Iris pigment epithelial cell (primary cell): ENCODE results near the gene SLC39A3.

ENCODE experiments used
- DNase-seq: peaks from one replicate; pipeline ENCODE4 v3.0.0-alpha.2; 2011; ENCODE audit warnings: low read depth

The SLC39A3 gene

GRCh38 chr19:2768365-2769132 is 28.7 kb upstream of the SLC39A3 start:
- no peak for DNase-seq

- DNase-seq: no peak
These were observed 27.9 kb upstream of the SLC39A3 start for GRCh38 chr19:2767688-2768087.

- no peak for DNase-seq
These were observed 27.0 kb upstream of the SLC39A3 start for GRCh38 chr19:2766594-2767372.

- DNase-seq: no peak
These were observed 25.6 kb upstream of the SLC39A3 start for GRCh38 chr19:2765376-2765775.

- no peak for DNase-seq
These were observed 25.1 kb upstream of the SLC39A3 start for GRCh38 chr19:2764945-2765344.

- no peak for DNase-seq
These were observed 23.9 kb upstream of the SLC39A3 start for GRCh38 chr19:2763687-2764086.

GRCh38 chr19:2762783-2763496 is 23.1 kb upstream of the SLC39A3 start:
- DNase-seq: no peak

GRCh38 chr19:2761876-2762782 is 22.3 kb upstream of the SLC39A3 start:
- no peak for DNase-seq

- DNase-seq: no peak
These were observed 21.5 kb upstream of the SLC39A3 start for GRCh38 chr19:2761309-2761677.

- no peak for DNase-seq
These were observed 20.1 kb upstream of the SLC39A3 start for GRCh38 chr19:2759965-2760364.

GRCh38 chr19:2759362-2759761 is 19.5 kb upstream of the SLC39A3 start:
- DNase-seq: no peak

- DNase-seq: no peak
These were observed 18.9 kb upstream of the SLC39A3 start for GRCh38 chr19:2758601-2759313.

- no peak for DNase-seq
These were observed 17.4 kb upstream of the SLC39A3 start for GRCh38 chr19:2756921-2757881.

- no peak for DNase-seq
These were observed 16.7 kb upstream of the SLC39A3 start for GRCh38 chr19:2756477-2756876.

- no peak for DNase-seq
These were observed 16.0 kb upstream of the SLC39A3 start for GRCh38 chr19:2755811-2756210.

GRCh38 chr19:2755448-2755705 is 15.6 kb upstream of the SLC39A3 start:
- no peak for DNase-seq

GRCh38 chr19:2754659-2755447 is 15.0 kb upstream of the SLC39A3 start:
- no peak for DNase-seq

- DNase-seq: no peak
These were observed 11.6 kb upstream of the SLC39A3 start for GRCh38 chr19:2751438-2751830.

GRCh38 chr19:2750808-2751437 is 11.1 kb upstream of the SLC39A3 start:
- no peak for DNase-seq
